ENCODE data around the gene EVL.

The EVL gene

GRCh38 chr14:100067971-100068959 lies 3.0 kb downstream of the EVL start:
- DNase-seq, result no peak

- DNase-seq, result no peak
Measured at GRCh38 chr14:100069161-100069800, 4.1 kb downstream of the EVL start.

- DNase-seq, result no peak
Measured at GRCh38 chr14:100070310-100070709, 5.1 kb downstream of the EVL start.

GRCh38 chr14:100071545-100071944 lies 6.3 kb downstream of the EVL start:
- no peak for DNase-seq

- no peak for DNase-seq
Measured at GRCh38 chr14:100072783-100073346, 7.6 kb downstream of the EVL start.

- no peak for DNase-seq
Measured at GRCh38 chr14:100073576-100074430, 8.6 kb downstream of the EVL start.

- no peak for DNase-seq
Measured at GRCh38 chr14:100074431-100075100, 9.3 kb downstream of the EVL start.

GRCh38 chr14:100075681-100076080 lies 10.5 kb downstream of the EVL start:
- DNase-seq, result no peak

- DNase-seq, result no peak
Measured at GRCh38 chr14:100076133-100076532, 10.9 kb downstream of the EVL start.

GRCh38 chr14:100076606-100077005 lies 11.4 kb downstream of the EVL start:
- DNase-seq, result no peak

GRCh38 chr14:100077441-100077840 lies 12.2 kb downstream of the EVL start:
- DNase-seq, result no peak

GRCh38 chr14:100078216-100078803 lies 13.1 kb downstream of the EVL start:
- DNase-seq, result no peak

- DNase-seq, result no peak
Measured at GRCh38 chr14:100078997-100079725, 13.9 kb downstream of the EVL start.

GRCh38 chr14:100079726-100080005 lies 14.4 kb downstream of the EVL start:
- DNase-seq, result no peak

GRCh38 chr14:100080206-100080605 lies 15.0 kb downstream of the EVL start:
- no peak for DNase-seq

GRCh38 chr14:100081997-100082625 lies 16.9 kb downstream of the EVL start:
- DNase-seq, result no peak

GRCh38 chr14:100082723-100083122 lies 17.5 kb downstream of the EVL start:
- DNase-seq, result no peak

GRCh38 chr14:100083706-100084105 lies 18.5 kb downstream of the EVL start:
- DNase-seq, result no peak

GRCh38 chr14:100084591-100084990 lies 19.4 kb downstream of the EVL start:
- no peak for DNase-seq

- no peak for DNase-seq
Measured at GRCh38 chr14:100085462-100085861, 20.2 kb downstream of the EVL start.

GRCh38 chr14:100086361-100086760 lies 21.1 kb downstream of the EVL start:
- DNase-seq, result no peak

Data from DMS153 (cell line).